ENCODE data around the gene CUTA. TPM values are rescaled to one million over a fixed set of nuclear protein-coding genes. Genes with fewer than 3 reads are reported as not detected.

Gene CUTA
- total RNA-seq, 1 donor from 2014 or later: 153 TPM

GRCh38 chr6:33415831-33416230 is 2.1 kb downstream of the CUTA start:
- Histone ChIP-seq H3K4me1 (peaks cover 60% of the 10 kb centered on the region), H3K9me3 (no peaks in the 10 kb centered on the region), H3K36me3 (peaks cover 46% of the 10 kb centered on the region), H3K4me3 (peak overlapping the region; percentile 85), H3K27ac (no peak overlapping the region), H3K27me3 (ENCODE audit: low read depth) (no peaks in the 10 kb centered on the region)
- DNase-seq (no peak), ATAC-seq (no peak)
- intact Hi-C loops (cut with DNase I): no loop called here
- TF ChIP-seq, protein P1, sequence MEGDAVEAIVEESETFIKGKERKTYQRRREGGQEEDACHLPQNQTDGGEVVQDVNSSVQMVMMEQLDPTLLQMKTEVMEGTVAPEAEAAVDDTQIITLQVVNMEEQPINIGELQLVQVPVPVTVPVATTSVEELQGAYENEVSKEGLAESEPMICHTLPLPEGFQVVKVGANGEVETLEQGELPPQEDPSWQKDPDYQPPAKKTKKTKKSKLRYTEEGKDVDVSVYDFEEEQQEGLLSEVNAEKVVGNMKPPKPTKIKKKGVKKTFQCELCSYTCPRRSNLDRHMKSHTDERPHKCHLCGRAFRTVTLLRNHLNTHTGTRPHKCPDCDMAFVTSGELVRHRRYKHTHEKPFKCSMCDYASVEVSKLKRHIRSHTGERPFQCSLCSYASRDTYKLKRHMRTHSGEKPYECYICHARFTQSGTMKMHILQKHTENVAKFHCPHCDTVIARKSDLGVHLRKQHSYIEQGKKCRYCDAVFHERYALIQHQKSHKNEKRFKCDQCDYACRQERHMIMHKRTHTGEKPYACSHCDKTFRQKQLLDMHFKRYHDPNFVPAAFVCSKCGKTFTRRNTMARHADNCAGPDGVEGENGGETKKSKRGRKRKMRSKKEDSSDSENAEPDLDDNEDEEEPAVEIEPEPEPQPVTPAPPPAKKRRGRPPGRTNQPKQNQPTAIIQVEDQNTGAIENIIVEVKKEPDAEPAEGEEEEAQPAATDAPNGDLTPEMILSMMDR (IDR thresholded peaks at IDR 0.05): no peak

DNA sequence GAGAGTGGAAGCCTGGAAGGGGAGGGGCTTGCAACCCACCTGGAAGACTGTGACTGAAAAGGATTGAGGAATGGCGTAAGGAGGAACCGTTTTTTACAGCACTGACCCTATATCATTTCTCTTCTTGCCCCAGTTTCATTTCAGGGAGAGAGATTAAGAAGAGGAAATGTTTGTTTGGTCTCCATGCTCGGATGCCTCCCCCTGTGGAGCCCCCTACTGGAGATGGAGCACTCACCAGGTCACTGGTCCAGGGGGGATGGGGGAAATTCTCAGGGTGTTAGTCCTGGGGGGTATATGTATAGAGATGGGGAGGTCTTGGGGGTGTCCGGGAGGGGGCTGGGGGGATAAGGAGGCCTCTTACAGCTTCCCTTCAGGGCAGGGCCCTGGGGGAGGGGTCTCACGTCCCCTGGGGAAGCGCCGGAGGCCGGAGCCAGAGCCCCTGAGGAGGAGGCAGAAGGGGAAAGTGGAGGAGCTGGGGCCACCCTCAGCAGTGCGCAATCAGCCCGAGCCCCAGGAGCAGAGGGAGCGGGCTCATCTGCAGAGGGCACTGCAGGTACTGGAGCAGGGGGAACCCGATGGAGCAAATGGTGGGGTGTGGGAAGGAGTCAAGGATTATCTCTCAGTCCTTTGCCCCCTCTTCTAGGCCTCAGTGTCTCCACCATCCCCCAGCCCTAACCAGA is 3.2 kb downstream of the CUTA start:
- TF ChIP-seq, protein P1 (IDR thresholded peaks at IDR 0.05): no peak
- intact Hi-C loops (cut with DNase I): no loop called here
- Histone ChIP-seq H3K4me3 (no peak overlapping the region), H3K36me3 (peaks cover 46% of the 10 kb centered on the region), H3K27ac (no peak overlapping the region), H3K4me1 (peaks cover 60% of the 10 kb centered on the region), H3K9me3 (no peaks in the 10 kb centered on the region), H3K27me3 (ENCODE audit: low read depth) (no peaks in the 10 kb centered on the region)
- DNase-seq (no peak), ATAC-seq (no peak)

DNA sequence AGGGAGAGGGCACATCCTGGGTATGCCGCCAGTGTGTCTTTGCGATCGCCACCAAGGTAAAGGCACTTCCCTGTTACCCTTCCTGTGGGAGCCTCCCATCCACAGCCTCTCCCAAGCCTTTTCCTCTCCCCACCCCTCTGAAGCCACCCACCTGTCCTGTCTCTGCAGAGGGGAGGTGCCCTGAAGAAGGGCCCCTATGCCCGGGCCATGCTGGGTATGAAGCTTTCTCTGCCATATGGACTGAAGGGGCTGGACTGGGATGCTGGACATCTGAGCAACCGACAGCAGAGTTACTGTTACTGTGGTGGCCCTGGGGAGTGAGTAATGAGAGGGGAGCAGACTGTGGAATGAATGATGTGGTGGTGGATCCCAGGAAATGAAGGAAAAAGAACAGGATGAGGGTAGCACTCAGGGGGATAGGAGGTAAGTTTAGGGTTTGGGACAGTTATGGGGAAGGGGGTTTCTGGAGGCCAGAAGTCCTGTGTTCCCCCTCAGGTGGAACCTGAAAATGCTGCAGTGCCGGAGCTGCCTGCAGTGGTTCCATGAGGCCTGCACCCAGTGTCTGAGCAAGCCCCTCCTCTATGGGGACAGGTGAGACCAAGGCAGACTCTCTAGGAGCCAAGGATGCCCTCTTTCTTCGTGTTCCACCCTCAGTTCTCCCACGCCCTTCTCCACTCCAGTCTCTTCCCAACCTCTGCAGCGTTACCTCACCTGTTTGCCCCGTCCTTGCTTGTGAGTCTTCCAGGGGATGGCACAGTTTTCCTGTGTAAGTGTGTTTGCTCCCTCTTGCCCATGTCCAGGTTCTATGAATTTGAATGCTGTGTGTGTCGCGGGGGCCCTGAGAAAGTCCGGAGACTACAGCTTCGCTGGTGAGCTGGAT is 4.4 kb downstream of the CUTA start:
- H3K4me3 ChIP-seq: no peak overlapping the region
- H3K27ac ChIP-seq: no peak overlapping the region
- no peak for DNase-seq
- no peak for ATAC-seq
- H3K4me1 ChIP-seq: peaks cover 48% of the 10 kb centered on the region
- TF ChIP-seq, protein P1 (IDR thresholded peaks at IDR 0.05): no peak
- H3K27me3 ChIP-seq (ENCODE audit: low read depth): no peaks in the 10 kb centered on the region
- H3K9me3 ChIP-seq: no peaks in the 10 kb centered on the region
- intact Hi-C loops (cut with DNase I): no loop called here
- H3K36me3 ChIP-seq: peaks cover 46% of the 10 kb centered on the region

GRCh38 chr6:33412140-33413009 is 5.5 kb downstream of the CUTA start:
- TF ChIP-seq, protein P1 (IDR thresholded peaks at IDR 0.05): no peak
- Histone ChIP-seq H3K27me3 (ENCODE audit: low read depth) (no peaks in the 10 kb centered on the region), H3K4me1 (peaks cover 44% of the 10 kb centered on the region), H3K36me3 (peaks cover 46% of the 10 kb centered on the region), H3K9me3 (no peaks in the 10 kb centered on the region), H3K4me3 (peak overlapping the region; percentile 96), H3K27ac (peak overlapping the region; percentile 98)
- intact Hi-C loops (cut with DNase I): no loop called here
- ATAC-seq (no peak), DNase-seq (no peak)

- ATAC-seq: no peak
- Histone ChIP-seq H3K4me3 (peak overlapping the region; percentile 96), H3K9me3 (no peaks in the 10 kb centered on the region), H3K4me1 (peaks cover 37% of the 10 kb centered on the region), H3K27ac (peak overlapping the region; percentile 98), H3K27me3 (ENCODE audit: low read depth) (no peaks in the 10 kb centered on the region), H3K36me3 (peaks cover 45% of the 10 kb centered on the region)
- intact Hi-C loops (cut with DNase I): no loop called here
- DNase-seq: no peak
- TF ChIP-seq, protein P1 (IDR thresholded peaks at IDR 0.05): no peak
Measured at GRCh38 chr6:33411632-33412005, 6.3 kb downstream of the CUTA start.

Measured in lower lobe of right lung (tissue), 2 donors.